ENCODE measurements around the gene GRIN2A. TPM values are rescaled to one million over a fixed set of nuclear protein-coding genes. Genes with fewer than 3 reads are reported as not detected.

The GRIN2A gene
- total RNA-seq, 1 experiment from 2014 or later: not detected

DNA sequence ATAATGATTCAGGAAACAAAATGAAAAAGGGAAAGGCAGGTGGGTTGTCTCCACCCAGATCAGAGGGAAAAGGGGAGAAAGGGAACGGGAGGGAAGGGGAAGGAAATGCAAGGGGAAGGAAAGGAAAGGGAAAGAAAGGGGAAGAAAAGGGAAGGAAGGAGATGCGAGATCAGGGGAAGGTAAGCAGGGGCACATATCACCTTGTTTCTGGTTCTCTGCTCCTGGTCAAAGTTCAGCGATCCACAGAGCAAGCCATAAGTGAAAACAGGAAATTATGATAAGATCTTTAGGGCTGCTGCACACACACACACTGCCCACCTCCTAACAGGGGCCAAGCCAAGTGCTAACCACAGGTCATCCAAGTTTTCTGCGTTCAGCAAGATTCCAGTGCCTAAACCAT is 37.5 kb upstream of the GRIN2A start:
- BruUV-seq (replicated peaks): no TSS peak
- Mint-ChIP-seq H3K27ac (ENCODE audit: low read depth, unreplicated experiment) (no peak overlapping the region), H3K4me1 (ENCODE audit: insufficient read depth, unreplicated experiment) (no peaks in the 10 kb centered on the region), H3K9me3 (ENCODE audit: unreplicated experiment) (peaks cover 12% of the 10 kb centered on the region), H3K4me3 (ENCODE audit: unreplicated experiment) (no peak overlapping the region), H3K27me3 (ENCODE audit: insufficient read depth, unreplicated experiment) (no peaks in the 10 kb centered on the region), H3K36me3 (ENCODE audit: insufficient read depth, unreplicated experiment) (no peaks in the 10 kb centered on the region)
- DNase-seq (ENCODE audit: unreplicated experiment): no peak
- TF ChIP-seq, protein P1, sequence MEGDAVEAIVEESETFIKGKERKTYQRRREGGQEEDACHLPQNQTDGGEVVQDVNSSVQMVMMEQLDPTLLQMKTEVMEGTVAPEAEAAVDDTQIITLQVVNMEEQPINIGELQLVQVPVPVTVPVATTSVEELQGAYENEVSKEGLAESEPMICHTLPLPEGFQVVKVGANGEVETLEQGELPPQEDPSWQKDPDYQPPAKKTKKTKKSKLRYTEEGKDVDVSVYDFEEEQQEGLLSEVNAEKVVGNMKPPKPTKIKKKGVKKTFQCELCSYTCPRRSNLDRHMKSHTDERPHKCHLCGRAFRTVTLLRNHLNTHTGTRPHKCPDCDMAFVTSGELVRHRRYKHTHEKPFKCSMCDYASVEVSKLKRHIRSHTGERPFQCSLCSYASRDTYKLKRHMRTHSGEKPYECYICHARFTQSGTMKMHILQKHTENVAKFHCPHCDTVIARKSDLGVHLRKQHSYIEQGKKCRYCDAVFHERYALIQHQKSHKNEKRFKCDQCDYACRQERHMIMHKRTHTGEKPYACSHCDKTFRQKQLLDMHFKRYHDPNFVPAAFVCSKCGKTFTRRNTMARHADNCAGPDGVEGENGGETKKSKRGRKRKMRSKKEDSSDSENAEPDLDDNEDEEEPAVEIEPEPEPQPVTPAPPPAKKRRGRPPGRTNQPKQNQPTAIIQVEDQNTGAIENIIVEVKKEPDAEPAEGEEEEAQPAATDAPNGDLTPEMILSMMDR (IDR thresholded peaks at IDR 0.05; ENCODE audit: unreplicated experiment): no peak
- ChIA-PET POLR2A (no interaction called here), CTCF (no interaction called here)
- intact Hi-C loops (cut with micrococcal nuclease): no loop called here

DNA sequence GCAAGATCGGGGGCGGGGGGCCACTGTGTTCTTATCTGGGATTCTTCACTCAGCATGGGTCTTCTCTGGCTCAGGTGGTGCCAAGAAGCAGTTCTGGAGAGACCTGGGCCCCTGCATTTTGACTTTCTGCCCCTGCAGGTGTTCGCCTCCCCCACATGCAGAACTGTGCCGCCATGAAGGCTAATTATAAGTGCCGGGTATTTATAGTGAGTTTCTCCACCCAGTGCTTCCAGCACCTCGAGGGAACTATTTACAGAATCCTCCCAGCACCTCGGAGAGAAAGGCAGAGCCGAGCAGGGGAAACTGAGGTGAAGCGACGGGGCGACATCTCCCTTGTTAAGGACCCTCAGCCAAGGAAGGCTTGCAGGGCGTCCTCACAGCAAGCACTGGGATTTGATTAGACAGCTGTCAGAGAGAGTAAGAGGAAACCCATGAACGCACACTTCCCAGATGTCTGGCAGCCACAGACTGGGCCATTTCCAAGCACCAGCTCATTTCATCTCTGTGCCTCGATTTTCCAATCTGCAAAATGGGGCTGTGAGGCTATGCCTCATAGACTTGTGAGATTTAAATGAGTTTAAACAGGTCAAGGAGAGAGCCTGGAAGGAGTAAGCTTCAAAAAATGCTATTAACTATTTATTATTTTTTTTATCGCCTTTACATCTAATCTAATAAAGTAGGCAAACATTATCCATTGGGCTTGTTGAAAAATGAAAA is 36.4 kb upstream of the GRIN2A start:
- intact Hi-C loops (cut with micrococcal nuclease): no loop called here
- Mint-ChIP-seq H3K27me3 (ENCODE audit: insufficient read depth, unreplicated experiment) (no peaks in the 10 kb centered on the region), H3K9me3 (ENCODE audit: unreplicated experiment) (peaks cover 9% of the 10 kb centered on the region), H3K27ac (ENCODE audit: low read depth, unreplicated experiment) (no peak overlapping the region), H3K36me3 (ENCODE audit: insufficient read depth, unreplicated experiment) (no peaks in the 10 kb centered on the region), H3K4me1 (ENCODE audit: insufficient read depth, unreplicated experiment) (no peaks in the 10 kb centered on the region), H3K4me3 (ENCODE audit: unreplicated experiment) (no peak overlapping the region)
- TF ChIP-seq, protein P1 (IDR thresholded peaks at IDR 0.05; ENCODE audit: unreplicated experiment): no peak
- POLR2A ChIA-PET: no interaction called here
- no TSS peak for BruUV-seq (replicated peaks)
- CTCF ChIA-PET: no interaction called here
- no peak for DNase-seq (ENCODE audit: unreplicated experiment)

DNA sequence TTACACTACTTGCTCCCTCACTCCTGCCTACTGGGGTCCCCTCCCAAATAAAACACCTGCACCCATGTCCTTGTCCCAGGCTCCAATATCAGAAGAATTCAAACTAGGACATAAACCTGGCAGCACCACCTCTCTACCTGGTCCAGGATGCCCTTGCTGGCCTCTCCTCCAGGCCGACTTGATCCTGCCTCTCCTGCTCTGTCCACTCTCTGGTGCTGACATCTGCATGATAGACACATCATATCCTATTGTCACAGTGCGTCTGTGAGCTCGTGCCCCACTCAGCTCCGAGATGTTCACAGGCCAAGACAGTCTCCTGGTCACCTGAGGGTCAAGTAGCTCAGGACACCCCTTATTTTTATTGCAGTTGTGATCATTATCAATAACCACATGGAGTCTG is 31.5 kb upstream of the GRIN2A start:
- BruUV-seq (replicated peaks): no TSS peak
- H3K36me3 Mint-ChIP-seq (ENCODE audit: insufficient read depth, unreplicated experiment): no peaks in the 10 kb centered on the region
- ChIA-PET POLR2A (no interaction called here), CTCF (interaction anchor here (0.6 kb wide), 1 partner anchor 69 kb away, joined by 3 read pairs; no protein-coding TSS in a partner anchor)
- H3K27me3 Mint-ChIP-seq (ENCODE audit: insufficient read depth, unreplicated experiment): no peaks in the 10 kb centered on the region
- H3K4me3 Mint-ChIP-seq (ENCODE audit: unreplicated experiment): no peak overlapping the region
- H3K27ac Mint-ChIP-seq (ENCODE audit: low read depth, unreplicated experiment): no peak overlapping the region
- no peaks in the 10 kb centered on the region for H3K4me1 Mint-ChIP-seq (ENCODE audit: insufficient read depth, unreplicated experiment)
- H3K9me3 Mint-ChIP-seq (ENCODE audit: unreplicated experiment): peaks cover 16% of the 10 kb centered on the region
- no peak for DNase-seq (ENCODE audit: unreplicated experiment)
- TF ChIP-seq, protein P1 (IDR thresholded peaks at IDR 0.05; ENCODE audit: unreplicated experiment): no peak
- intact Hi-C loops (cut with micrococcal nuclease): no loop called here

DNA sequence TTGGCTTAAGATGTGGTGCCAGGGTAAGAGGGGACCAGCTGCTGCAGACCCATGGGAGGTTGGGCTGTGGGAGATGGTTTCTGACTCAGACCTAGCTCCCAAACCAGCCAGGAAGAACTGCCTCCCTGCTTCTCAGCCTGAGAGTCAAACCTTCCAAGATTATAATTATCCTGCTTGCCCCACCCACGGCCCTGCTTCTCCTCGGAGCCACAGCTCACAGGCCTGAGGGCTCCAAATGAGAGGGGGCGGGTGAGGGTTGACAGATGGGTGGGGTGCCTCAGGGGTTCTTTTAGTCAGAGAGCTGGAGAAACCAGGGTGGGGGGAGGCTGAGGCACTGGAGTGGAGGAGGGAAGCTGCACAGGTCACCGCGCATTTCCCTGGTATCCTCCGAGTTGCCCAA is 28.7 kb upstream of the GRIN2A start:
- TF ChIP-seq, protein P1 (IDR thresholded peaks at IDR 0.05; ENCODE audit: unreplicated experiment): no peak
- no peak overlapping the region for H3K4me3 Mint-ChIP-seq (ENCODE audit: unreplicated experiment)
- DNase-seq (ENCODE audit: unreplicated experiment): peak; percentile 1
- no TSS peak for BruUV-seq (replicated peaks)
- peaks cover 7% of the 10 kb centered on the region for H3K9me3 Mint-ChIP-seq (ENCODE audit: unreplicated experiment)
- ChIA-PET POLR2A (interaction anchor here (0.6 kb wide), 1 partner anchor 1141 kb away, joined by 3 read pairs; no protein-coding TSS in a partner anchor), CTCF (interaction anchor here (0.9 kb wide), 1 partner anchor 34 kb away, joined by 3 read pairs; no protein-coding TSS in a partner anchor)
- H3K27ac Mint-ChIP-seq (ENCODE audit: low read depth, unreplicated experiment): no peak overlapping the region
- H3K4me1 Mint-ChIP-seq (ENCODE audit: insufficient read depth, unreplicated experiment): no peaks in the 10 kb centered on the region
- no peaks in the 10 kb centered on the region for H3K36me3 Mint-ChIP-seq (ENCODE audit: insufficient read depth, unreplicated experiment)
- no peaks in the 10 kb centered on the region for H3K27me3 Mint-ChIP-seq (ENCODE audit: insufficient read depth, unreplicated experiment)
- intact Hi-C loops (cut with micrococcal nuclease): no loop called here

All from MCF 10A (cell line).